HL-60 (cell line): ENCODE results near the gene ABCA1.

Source experiments
- DNase-seq, 2 experiments: peaks; one replicate each; pipeline ENCODE4 v3.0.0-alpha.2; 2010 to 2020; ENCODE audit warnings: low read depth in 1 of 2, low spot score in 1 of 2
- H3K27ac ChIP-seq: fragments of 250-450 bp; sonication (Bioruptor Pico); replicated peaks from 2 replicates; pipeline ENCODE4 v1.5.1; 2020; ENCODE audit warnings: mild to moderate bottlenecking, moderate library complexity
- H3K27me3 ChIP-seq: fragments of 250-450 bp; sonication (Bioruptor Pico); 2 replicates; pipeline ENCODE4 v1.5.1; 2021; ENCODE audit warnings: mild to moderate bottlenecking, moderate library complexity; ENCODE audit not compliant: insufficient read depth, poor library complexity, severe bottlenecking
- H3K4me3 ChIP-seq: replicated peaks from 2 replicates; pipeline ENCODE4 v1.5.1; 2011; ENCODE audit warnings: mild to moderate bottlenecking, control low read depth, low read length; ENCODE audit not compliant: insufficient read depth
- GABPA ChIP-seq: IDR thresholded peaks from 2 replicates; pipeline ENCODE4 v1.6.1; 2012; ENCODE audit warnings: low read depth
- POLR2AphosphoS5 ChIP-seq: IDR thresholded peaks from 2 replicates; pipeline ENCODE4 v1.6.1; 2012; ENCODE audit warnings: low read depth
- SPI1 ChIP-seq: IDR thresholded peaks from 2 replicates; pipeline ENCODE4 v1.6.1; 2012; ENCODE audit warnings: low read depth, mild to moderate bottlenecking, borderline replicate concordance
- TF ChIP-seq, protein P1 (sequence below): IDR thresholded peaks from one replicate; pipeline ENCODE4 v1.5.1; 2011; ENCODE audit warnings: low read length, control low read depth, inconsistent platforms; ENCODE audit not compliant: insufficient read depth
- TF ChIP-seq, protein P2 (sequence below): IDR thresholded peaks from 2 replicates; pipeline ENCODE4 v1.6.1; 2012; ENCODE audit warnings: low read depth; ENCODE audit not compliant: insufficient replicate concordance

ABCA1 gene

DNA sequence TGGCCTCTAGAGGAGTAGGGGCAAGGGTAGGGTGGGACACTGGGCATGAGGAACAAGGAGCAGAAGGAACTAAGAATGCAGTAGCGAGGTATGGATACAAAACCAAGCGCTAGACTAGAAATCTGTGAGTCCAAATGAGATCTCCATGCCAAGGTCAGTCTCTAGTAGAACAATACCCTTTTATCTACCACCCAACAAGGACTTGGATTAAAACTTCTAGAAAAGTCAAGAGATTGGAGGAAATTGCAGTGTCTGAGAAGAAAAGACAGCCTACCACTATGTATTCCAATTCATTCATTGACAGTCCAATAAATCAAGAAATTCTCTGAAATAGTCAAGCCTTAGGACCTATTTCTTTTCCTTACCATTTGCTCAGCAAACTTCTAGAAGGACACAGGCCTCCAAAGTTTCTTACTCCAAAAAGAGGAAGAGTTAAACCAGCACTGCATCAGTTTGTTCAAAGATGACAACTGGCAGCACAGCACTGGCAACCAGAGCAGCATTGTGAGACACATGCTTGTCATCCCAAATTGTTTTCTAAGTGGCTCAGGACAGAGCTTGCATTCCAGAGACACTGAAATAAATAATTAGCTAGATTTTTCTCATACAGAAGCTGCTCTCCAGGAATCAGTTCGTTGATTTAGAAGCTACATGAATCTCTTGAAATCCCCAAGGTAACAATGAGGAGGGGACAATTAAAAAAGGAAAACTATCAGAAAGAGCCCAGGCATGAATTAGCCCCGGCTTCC, 22.6 kb downstream of the ABCA1 start:
- Histone ChIP-seq H3K27ac (no peak overlapping the region), H3K27me3 (no peaks in the 10 kb centered on the region), H3K4me3 (no peak overlapping the region)
- TF ChIP-seq, protein P1, sequence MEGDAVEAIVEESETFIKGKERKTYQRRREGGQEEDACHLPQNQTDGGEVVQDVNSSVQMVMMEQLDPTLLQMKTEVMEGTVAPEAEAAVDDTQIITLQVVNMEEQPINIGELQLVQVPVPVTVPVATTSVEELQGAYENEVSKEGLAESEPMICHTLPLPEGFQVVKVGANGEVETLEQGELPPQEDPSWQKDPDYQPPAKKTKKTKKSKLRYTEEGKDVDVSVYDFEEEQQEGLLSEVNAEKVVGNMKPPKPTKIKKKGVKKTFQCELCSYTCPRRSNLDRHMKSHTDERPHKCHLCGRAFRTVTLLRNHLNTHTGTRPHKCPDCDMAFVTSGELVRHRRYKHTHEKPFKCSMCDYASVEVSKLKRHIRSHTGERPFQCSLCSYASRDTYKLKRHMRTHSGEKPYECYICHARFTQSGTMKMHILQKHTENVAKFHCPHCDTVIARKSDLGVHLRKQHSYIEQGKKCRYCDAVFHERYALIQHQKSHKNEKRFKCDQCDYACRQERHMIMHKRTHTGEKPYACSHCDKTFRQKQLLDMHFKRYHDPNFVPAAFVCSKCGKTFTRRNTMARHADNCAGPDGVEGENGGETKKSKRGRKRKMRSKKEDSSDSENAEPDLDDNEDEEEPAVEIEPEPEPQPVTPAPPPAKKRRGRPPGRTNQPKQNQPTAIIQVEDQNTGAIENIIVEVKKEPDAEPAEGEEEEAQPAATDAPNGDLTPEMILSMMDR = no peak
- TF ChIP-seq, protein P2, sequence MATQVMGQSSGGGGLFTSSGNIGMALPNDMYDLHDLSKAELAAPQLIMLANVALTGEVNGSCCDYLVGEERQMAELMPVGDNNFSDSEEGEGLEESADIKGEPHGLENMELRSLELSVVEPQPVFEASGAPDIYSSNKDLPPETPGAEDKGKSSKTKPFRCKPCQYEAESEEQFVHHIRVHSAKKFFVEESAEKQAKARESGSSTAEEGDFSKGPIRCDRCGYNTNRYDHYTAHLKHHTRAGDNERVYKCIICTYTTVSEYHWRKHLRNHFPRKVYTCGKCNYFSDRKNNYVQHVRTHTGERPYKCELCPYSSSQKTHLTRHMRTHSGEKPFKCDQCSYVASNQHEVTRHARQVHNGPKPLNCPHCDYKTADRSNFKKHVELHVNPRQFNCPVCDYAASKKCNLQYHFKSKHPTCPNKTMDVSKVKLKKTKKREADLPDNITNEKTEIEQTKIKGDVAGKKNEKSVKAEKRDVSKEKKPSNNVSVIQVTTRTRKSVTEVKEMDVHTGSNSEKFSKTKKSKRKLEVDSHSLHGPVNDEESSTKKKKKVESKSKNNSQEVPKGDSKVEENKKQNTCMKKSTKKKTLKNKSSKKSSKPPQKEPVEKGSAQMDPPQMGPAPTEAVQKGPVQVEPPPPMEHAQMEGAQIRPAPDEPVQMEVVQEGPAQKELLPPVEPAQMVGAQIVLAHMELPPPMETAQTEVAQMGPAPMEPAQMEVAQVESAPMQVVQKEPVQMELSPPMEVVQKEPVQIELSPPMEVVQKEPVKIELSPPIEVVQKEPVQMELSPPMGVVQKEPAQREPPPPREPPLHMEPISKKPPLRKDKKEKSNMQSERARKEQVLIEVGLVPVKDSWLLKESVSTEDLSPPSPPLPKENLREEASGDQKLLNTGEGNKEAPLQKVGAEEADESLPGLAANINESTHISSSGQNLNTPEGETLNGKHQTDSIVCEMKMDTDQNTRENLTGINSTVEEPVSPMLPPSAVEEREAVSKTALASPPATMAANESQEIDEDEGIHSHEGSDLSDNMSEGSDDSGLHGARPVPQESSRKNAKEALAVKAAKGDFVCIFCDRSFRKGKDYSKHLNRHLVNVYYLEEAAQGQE = no peak
- TF ChIP-seq GABPA = no peak
- TF ChIP-seq SPI1 = peak; percentile 49
- no peak for DNase-seq

DNA sequence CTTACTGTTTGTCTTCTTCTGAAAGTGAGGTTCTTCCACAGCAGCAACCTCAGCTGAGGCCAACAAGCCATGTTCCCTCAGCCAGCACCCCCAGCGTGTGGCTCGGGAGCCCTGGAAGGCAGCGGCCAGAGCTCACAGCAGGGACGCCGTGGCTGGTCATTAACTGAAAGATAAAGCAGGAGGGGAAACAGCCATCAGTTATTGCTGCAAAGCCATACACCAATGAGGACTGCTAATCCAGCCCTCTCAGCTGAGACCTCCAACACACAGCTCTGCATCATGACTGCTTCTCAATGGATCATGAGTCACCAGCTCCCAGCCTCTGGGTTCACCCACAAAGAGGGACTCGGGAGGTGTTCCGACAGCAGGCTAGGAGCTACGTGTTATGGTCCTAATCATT, 24.3 kb downstream of the ABCA1 start:
- no peak for DNase-seq

DNA sequence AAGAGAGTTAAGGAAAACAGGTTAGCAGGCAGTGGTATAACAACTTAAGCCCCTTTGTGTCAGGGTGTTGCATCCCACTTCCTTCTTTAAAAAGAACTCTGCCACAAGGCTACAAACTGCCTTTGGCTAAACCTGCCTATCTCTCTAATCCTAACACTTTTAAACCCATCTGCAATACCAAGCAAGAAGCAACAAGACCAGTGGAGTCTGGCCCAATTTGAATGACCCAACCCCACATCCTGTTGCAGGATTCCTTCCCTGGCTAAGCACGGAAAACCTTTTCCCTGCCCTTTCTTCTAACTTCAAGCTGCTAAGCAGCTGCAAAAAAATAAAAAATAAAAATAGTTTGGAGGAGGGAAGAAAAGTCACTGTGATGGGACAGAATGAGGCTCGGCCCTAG, 27.1 kb downstream of the ABCA1 start:
- TF ChIP-seq, protein P2 = no peak
- TF ChIP-seq SPI1 = no peak
- no peak for TF ChIP-seq POLR2AphosphoS5
- TF ChIP-seq, protein P1 = no peak
- no peak for TF ChIP-seq GABPA
- Histone ChIP-seq H3K27me3 (no peaks in the 10 kb centered on the region), H3K4me3 (no peak overlapping the region), H3K27ac (no peak overlapping the region)
- no peak for DNase-seq

More for the DNA sequence above, 24.3 kb downstream of the ABCA1 start:
- H3K4me3 ChIP-seq = no peak overlapping the region
- no peak overlapping the region for H3K27ac ChIP-seq
- no peak for TF ChIP-seq SPI1
- TF ChIP-seq, protein P1 = no peak
- TF ChIP-seq, protein P2 = no peak
- H3K27me3 ChIP-seq = no peaks in the 10 kb centered on the region
